HepG2 (cell line): ENCODE measurements around the gene SLC16A3. TPM values are rescaled to one million over a fixed set of nuclear protein-coding genes. Genes with fewer than 3 reads are reported as not detected.

Experiments used
- ATAC-seq: fragments of 200-7000 bp; cut with Tn5 transposase; 3 replicates; pipeline ENCODE4 v1.9.1; 2020; ENCODE audit warnings: mild to moderate bottlenecking, moderate library complexity
- BruUV-seq: library from RNA; stranded (reverse); fragments of 400-500 nt; replicated peaks from 2 replicates; lab custom pipeline; 2021; lab: Mats Ljungman, UMichigan
- CTCF ChIA-PET: fragments of 300-600 bp; formaldehyde crosslinking; extraction: SDS; loops from one replicate; lab custom pipeline; 2021; ENCODE audit warnings: low total read pairs, inconsistent platforms, low intra/inter-chr PET ratio; lab: Yijun Ruan, JAX
- POLR2A ChIA-PET: fragments of 350-600 bp; sonication (Branson Sonifier 250); formaldehyde crosslinking; loops from one replicate; lab custom pipeline; 2020; ENCODE audit warnings: antibody characterized with exemption, inconsistent platforms; lab: Yijun Ruan, JAX
- DNase-seq: peaks from one replicate; pipeline ENCODE4 v3.0.0-alpha.2; 2015; ENCODE audit warnings: low spot score
- FAIRE-seq: peaks from 3 replicates; lab custom pipeline; 2011; peaks lifted over from hg19 to GRCh38; lab: Jason Lieb, UNC
- H2AFZ ChIP-seq: one replicate; pipeline ENCODE4 v1.6.1; 2011; ENCODE audit warnings: low read length, inconsistent platforms
- H3K27ac ChIP-seq: fragments of 300-600 bp; 3 replicates; pipeline ENCODE4 v1.8.0; 2011; ENCODE audit warnings: mixed run types, mild to moderate bottlenecking, mixed read lengths, low read length, inconsistent platforms; ENCODE audit not compliant: insufficient read depth; ENCODE audit errors: extremely low read length
- H3K27me3 ChIP-seq, 2 experiments: fragments of 200-600 bp in 1 of 2; 2 replicates in 1 of 2; 3 replicates in 1 of 2; pipeline versions ENCODE4 v1.6.0 to v1.8.0; 2011; ENCODE audit warnings: low read length in 2 of 2, mild to moderate bottlenecking in 2 of 2, moderate library complexity in 2 of 2, inconsistent platforms in 1 of 2; ENCODE audit not compliant: insufficient read depth in 2 of 2, control insufficient read depth in 1 of 2
- H3K36me3 ChIP-seq, 2 experiments: fragments of 200-600 bp in 1 of 2; replicated peaks in 1 of 2; 2 replicates in 1 of 2; 3 replicates in 1 of 2; pipeline versions ENCODE4 v1.5.1 to v1.8.0; 2011; ENCODE audit warnings: low read length in 2 of 2, inconsistent platforms in 1 of 2; ENCODE audit not compliant: insufficient read depth in 2 of 2, control insufficient read depth in 1 of 2
- H3K4me1 ChIP-seq: 2 replicates; pipeline ENCODE4 v1.5.1; 2012; ENCODE audit warnings: low read length, inconsistent platforms; ENCODE audit not compliant: insufficient read depth
- H3K4me2 ChIP-seq: 2 replicates; pipeline ENCODE4 v1.6.0; 2011; ENCODE audit warnings: low read depth, low read length, inconsistent platforms
- H3K4me3 ChIP-seq, 3 experiments: fragments of 200-600 bp in 1 of 3; sonication (generic), shearing (Covaris generic) in 1 of 3; replicated peaks in 1 of 3; 2 replicates each; pipeline ENCODE4 v1.5.1; 2011 to 2016; ENCODE audit warnings: low read length in 3 of 3, inconsistent platforms in 2 of 3, low read depth in 2 of 3, mild to moderate bottlenecking in 2 of 3, control low read depth in 1 of 3, mixed read lengths in 1 of 3; ENCODE audit not compliant: insufficient read depth in 1 of 3
- H3K79me2 ChIP-seq: one replicate; pipeline ENCODE4 v1.6.1; 2011; ENCODE audit warnings: low read length, inconsistent platforms; ENCODE audit not compliant: insufficient read depth
- H3K9ac ChIP-seq: 2 replicates; pipeline ENCODE4 v1.6.0; 2011; ENCODE audit warnings: mild to moderate bottlenecking, low read depth, low read length, inconsistent platforms; ENCODE audit not compliant: insufficient read depth
- H3K9me3 ChIP-seq: 2 replicates; pipeline ENCODE4 v1.5.1; 2012; ENCODE audit warnings: mild to moderate bottlenecking, low read length
- H4K20me1 ChIP-seq: 2 replicates; pipeline ENCODE4 v1.6.0; 2011; ENCODE audit warnings: inconsistent platforms, mild to moderate bottlenecking, low read length, moderate library complexity; ENCODE audit not compliant: insufficient read depth
- WGBS: methylation state at CpG from one replicate; pipeline ENCODE4 v1.1.6; 2017; ENCODE audit warnings: low lambda C conversion rate; 5-methylcytosine and 5-hydroxymethylcytosine counted together
- in situ Hi-C: cut with HindIII; loops from 2 replicates; pipeline ENCODE4 v1.10.0; 2017; ENCODE audit warnings: low pct_unique_long_range_greater_than_20kb; ENCODE audit not compliant: extremely low pct_ligation_motif_present
- intact Hi-C: fragments of 100-400 bp; cut with micrococcal nuclease; formaldehyde crosslinking; loops from one replicate; pipeline ENCODE4 v1.10.0; 2022; ENCODE audit not compliant: unreplicated experiment
- polyA plus RNA-seq, 8 experiments: library from polyadenylated mRNA; depleted of rRNA in 3 of 8; stranded (reverse) in 7 of 8; unstranded in 1 of 8; fragments of >200 nt; fragmentation: Illumina TruSeq in 4 of 8; extraction: Trizol in 4 of 8; gene quantifications; 2 replicates each; pipeline versions ENCODE4 v1.2.1 to v1.2.3, GENCODE V29; 2011 to 2016; ENCODE audit warnings: low read depth in 4 of 8, missing spikeins in 1 of 8, mixed read lengths in 1 of 8; ENCODE audit not compliant: insufficient read depth in 1 of 8
- total RNA-seq, 5 experiments: library from RNA; depleted of rRNA; stranded (reverse); fragments of >200 nt; fragmentation: Illumina TruSeq; extraction: Trizol; gene quantifications; 2 replicates each; pipeline ENCODE4 v1.2.3, GENCODE V29; 2016; ENCODE audit warnings: low read depth in 1 of 5
- TF ChIP-seq, protein P1 (sequence below): sonication (generic); formaldehyde crosslinking; IDR thresholded peaks from 2 replicates; pipeline ENCODE4 v1.4.0; 2020; ENCODE audit warnings: mild to moderate bottlenecking, missing genetic modification reagents
- TF ChIP-seq, protein P2 (sequence below): sonication (generic); formaldehyde crosslinking; IDR thresholded peaks from 2 replicates; pipeline ENCODE4 v1.4.0; 2020; ENCODE audit warnings: missing genetic modification reagents
- TF ChIP-seq, protein P3 (sequence below): sonication (generic); formaldehyde crosslinking; IDR thresholded peaks from 2 replicates; pipeline ENCODE4 v1.4.0; 2020; ENCODE audit warnings: missing genetic modification reagents
- TF ChIP-seq, protein P4 (sequence below): sonication (generic); formaldehyde crosslinking; IDR thresholded peaks from 2 replicates; pipeline ENCODE4; 2020; ENCODE audit warnings: missing genetic modification reagents, mild to moderate bottlenecking, borderline replicate concordance
- TF ChIP-seq, protein P5 (sequence below): sonication (generic); formaldehyde crosslinking; IDR thresholded peaks from 2 replicates; pipeline ENCODE4 v1.4.0; 2020; ENCODE audit warnings: missing genetic modification reagents

SLC16A3 gene
- total and polyA plus RNA-seq, 2 of the 13 experiments (the other 11 are each of a cell fraction or from before 2014, with no cell fraction given): 242 to 349 TPM

DNA sequence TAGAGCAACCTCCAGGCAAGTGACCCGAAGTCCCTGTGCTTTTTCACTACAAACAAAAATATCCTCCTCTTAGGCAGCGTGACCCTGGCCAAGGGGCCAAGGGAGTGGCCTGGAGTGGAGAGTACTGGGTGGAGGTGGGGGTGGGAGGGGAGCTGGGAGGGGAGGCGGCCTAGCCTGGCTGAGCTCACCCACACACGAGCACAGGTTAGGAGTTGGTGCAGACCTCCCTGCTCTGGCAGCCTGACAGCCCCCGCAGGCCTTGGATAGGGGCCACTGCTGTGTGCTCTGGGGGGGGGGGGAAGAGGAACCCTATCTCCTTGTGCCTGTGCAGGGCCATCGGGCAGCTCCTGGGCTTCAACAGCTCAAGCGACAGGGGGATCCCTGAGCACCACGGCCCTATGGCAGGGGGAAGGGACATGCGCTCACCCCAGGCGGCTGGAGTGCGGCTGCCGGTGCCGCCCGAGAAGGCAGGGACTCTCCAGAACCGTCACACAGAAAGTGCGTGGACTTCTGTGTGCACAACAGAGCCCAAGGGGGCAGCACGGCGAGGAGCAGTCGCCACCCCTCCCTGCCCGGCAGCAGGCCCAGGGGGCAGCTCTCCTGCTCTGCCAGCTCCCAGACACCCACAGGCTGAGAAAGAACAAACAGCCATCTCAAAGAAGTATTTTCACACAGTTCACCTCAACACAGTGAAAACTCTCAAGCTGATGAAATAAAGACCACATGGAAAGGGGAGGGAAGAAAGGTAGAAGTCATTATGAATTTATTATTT, 13.3 kb downstream of the SLC16A3 start (continued):
- TF ChIP-seq, protein P1, sequence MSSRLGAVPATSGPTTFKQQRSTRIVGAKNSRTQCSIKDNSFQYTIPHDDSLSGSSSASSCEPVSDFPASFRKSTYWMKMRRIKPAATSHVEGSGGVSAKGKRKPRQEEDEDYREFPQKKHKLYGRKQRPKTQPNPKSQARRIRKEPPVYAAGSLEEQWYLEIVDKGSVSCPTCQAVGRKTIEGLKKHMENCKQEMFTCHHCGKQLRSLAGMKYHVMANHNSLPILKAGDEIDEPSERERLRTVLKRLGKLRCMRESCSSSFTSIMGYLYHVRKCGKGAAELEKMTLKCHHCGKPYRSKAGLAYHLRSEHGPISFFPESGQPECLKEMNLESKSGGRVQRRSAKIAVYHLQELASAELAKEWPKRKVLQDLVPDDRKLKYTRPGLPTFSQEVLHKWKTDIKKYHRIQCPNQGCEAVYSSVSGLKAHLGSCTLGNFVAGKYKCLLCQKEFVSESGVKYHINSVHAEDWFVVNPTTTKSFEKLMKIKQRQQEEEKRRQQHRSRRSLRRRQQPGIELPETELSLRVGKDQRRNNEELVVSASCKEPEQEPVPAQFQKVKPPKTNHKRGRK: no peak
- TF ChIP-seq, protein P2, sequence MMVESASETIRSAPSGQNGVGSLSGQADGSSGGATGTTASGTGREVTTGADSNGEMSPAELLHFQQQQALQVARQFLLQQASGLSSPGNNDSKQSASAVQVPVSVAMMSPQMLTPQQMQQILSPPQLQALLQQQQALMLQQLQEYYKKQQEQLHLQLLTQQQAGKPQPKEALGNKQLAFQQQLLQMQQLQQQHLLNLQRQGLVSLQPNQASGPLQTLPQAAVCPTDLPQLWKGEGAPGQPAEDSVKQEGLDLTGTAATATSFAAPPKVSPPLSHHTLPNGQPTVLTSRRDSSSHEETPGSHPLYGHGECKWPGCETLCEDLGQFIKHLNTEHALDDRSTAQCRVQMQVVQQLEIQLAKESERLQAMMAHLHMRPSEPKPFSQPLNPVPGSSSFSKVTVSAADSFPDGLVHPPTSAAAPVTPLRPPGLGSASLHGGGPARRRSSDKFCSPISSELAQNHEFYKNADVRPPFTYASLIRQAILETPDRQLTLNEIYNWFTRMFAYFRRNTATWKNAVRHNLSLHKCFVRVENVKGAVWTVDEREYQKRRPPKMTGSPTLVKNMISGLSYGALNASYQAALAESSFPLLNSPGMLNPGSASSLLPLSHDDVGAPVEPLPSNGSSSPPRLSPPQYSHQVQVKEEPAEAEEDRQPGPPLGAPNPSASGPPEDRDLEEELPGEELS (CRISPR knock-in tag): peak; percentile 42

DNA sequence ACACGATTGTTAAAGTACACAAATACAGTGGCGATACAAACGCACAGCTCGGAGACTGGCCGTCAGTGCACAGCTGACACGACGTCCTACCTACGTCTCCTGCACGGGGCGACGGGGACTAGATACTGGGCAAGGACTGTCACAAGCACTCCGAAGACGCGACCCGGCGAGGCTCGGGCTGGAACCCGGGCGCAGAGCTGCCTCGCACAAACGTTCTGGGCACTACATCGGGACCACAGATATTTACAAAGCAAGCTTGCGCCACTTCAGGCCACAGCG, 13.8 kb downstream of the SLC16A3 start:
- FAIRE-seq (no peak), DNase-seq (no peak), ATAC-seq (0 out of 3 replicates have a peak, but pooled peaks have one; percentile 0)
- Histone ChIP-seq H3K4me2 (peak overlapping the region; percentile 48), H4K20me1 (peaks cover 79% of the 10 kb centered on the region), H3K9ac (peak overlapping the region; percentile 45), H3K27me3 (no peaks in the 10 kb centered on the region), H2AFZ (no peak overlapping the region), H3K4me1 (peaks cover 67% of the 10 kb centered on the region), H3K36me3 (peaks cover 37 to 58% of the 10 kb centered on the region in 2 experiments), H3K27ac (peak overlapping the region; percentile 72), H3K79me2 (no peaks in the 10 kb centered on the region), H3K4me3 (peak overlapping the region in 1 of 3 experiments; percentile 32; a peak in 1 of 6 replicates), H3K9me3 (no peaks in the 10 kb centered on the region)
- intact Hi-C loops: loop anchor here (1.0 kb wide), 1 partner anchor 75 kb away; the partner anchor contains the start of gene CD7
- ChIA-PET POLR2A (interaction anchor here (0.6 to 7.2 kb wide), 24 partner anchors 9 to 326 kb away, joined by 3 to 96 read pairs (median 7); partner anchors contain the start of genes CCDC57, CD7, CSNK1D and SLC16A3), CTCF (no interaction called here)
- 22% methylated on average over 23 of the region's 24 CpGs for WGBS
- TSS peak; percentile 10 for BruUV-seq
- in situ Hi-C loops: loop anchor here (5.0 kb wide), 1 partner anchor 80 kb away; no protein-coding TSS in a partner anchor
- TF ChIP-seq, protein P3, sequence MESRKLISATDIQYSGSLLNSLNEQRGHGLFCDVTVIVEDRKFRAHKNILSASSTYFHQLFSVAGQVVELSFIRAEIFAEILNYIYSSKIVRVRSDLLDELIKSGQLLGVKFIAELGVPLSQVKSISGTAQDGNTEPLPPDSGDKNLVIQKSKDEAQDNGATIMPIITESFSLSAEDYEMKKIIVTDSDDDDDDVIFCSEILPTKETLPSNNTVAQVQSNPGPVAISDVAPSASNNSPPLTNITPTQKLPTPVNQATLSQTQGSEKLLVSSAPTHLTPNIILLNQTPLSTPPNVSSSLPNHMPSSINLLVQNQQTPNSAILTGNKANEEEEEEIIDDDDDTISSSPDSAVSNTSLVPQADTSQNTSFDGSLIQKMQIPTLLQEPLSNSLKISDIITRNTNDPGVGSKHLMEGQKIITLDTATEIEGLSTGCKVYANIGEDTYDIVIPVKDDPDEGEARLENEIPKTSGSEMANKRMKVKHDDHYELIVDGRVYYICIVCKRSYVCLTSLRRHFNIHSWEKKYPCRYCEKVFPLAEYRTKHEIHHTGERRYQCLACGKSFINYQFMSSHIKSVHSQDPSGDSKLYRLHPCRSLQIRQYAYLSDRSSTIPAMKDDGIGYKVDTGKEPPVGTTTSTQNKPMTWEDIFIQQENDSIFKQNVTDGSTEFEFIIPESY (CRISPR knock-in tag): peak; percentile 16; the same call in 1 of the 2 replicates
- TF ChIP-seq, protein P4, sequence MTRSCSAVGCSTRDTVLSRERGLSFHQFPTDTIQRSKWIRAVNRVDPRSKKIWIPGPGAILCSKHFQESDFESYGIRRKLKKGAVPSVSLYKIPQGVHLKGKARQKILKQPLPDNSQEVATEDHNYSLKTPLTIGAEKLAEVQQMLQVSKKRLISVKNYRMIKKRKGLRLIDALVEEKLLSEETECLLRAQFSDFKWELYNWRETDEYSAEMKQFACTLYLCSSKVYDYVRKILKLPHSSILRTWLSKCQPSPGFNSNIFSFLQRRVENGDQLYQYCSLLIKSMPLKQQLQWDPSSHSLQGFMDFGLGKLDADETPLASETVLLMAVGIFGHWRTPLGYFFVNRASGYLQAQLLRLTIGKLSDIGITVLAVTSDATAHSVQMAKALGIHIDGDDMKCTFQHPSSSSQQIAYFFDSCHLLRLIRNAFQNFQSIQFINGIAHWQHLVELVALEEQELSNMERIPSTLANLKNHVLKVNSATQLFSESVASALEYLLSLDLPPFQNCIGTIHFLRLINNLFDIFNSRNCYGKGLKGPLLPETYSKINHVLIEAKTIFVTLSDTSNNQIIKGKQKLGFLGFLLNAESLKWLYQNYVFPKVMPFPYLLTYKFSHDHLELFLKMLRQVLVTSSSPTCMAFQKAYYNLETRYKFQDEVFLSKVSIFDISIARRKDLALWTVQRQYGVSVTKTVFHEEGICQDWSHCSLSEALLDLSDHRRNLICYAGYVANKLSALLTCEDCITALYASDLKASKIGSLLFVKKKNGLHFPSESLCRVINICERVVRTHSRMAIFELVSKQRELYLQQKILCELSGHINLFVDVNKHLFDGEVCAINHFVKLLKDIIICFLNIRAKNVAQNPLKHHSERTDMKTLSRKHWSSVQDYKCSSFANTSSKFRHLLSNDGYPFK (CRISPR knock-in tag): peak; percentile 2; the same call in 1 of the 2 replicates
- TF ChIP-seq, protein P5, sequence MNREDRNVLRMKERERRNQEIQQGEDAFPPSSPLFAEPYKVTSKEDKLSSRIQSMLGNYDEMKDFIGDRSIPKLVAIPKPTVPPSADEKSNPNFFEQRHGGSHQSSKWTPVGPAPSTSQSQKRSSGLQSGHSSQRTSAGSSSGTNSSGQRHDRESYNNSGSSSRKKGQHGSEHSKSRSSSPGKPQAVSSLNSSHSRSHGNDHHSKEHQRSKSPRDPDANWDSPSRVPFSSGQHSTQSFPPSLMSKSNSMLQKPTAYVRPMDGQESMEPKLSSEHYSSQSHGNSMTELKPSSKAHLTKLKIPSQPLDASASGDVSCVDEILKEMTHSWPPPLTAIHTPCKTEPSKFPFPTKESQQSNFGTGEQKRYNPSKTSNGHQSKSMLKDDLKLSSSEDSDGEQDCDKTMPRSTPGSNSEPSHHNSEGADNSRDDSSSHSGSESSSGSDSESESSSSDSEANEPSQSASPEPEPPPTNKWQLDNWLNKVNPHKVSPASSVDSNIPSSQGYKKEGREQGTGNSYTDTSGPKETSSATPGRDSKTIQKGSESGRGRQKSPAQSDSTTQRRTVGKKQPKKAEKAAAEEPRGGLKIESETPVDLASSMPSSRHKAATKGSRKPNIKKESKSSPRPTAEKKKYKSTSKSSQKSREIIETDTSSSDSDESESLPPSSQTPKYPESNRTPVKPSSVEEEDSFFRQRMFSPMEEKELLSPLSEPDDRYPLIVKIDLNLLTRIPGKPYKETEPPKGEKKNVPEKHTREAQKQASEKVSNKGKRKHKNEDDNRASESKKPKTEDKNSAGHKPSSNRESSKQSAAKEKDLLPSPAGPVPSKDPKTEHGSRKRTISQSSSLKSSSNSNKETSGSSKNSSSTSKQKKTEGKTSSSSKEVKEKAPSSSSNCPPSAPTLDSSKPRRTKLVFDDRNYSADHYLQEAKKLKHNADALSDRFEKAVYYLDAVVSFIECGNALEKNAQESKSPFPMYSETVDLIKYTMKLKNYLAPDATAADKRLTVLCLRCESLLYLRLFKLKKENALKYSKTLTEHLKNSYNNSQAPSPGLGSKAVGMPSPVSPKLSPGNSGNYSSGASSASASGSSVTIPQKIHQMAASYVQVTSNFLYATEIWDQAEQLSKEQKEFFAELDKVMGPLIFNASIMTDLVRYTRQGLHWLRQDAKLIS (CRISPR knock-in tag): peak; percentile 17
